ENCODE results near the gene TIMP3.
A peak's percentile ranks its signal among the peaks of the same experiment; 100 is the strongest.
"Not testable (repeated sequence)": the region's sequence is repeated elsewhere in the genome, so short reads cannot be mapped to it uniquely, and the experiment has no call there.

The TIMP3 gene

GRCh38 chr22:32801537-32802236 is at the start of gene TIMP3:
TIMP3 (plus strand) TSS chr22:32801705; CDS start chr22:32802002, 297 bp downstream.
- DNase-seq, result peak; percentile 91

GRCh38 chr22:32752326-32752725 is 49.2 kb upstream of the TIMP3 start:
- DNase-seq, result no peak

- DNase-seq, result no peak
Measured at GRCh38 chr22:32752816-32753520, 48.5 kb upstream of the TIMP3 start.

- no peak for DNase-seq
Measured at GRCh38 chr22:32753591-32753990, 47.9 kb upstream of the TIMP3 start.

- DNase-seq, result no peak
Measured at GRCh38 chr22:32754413-32755041, 47.0 kb upstream of the TIMP3 start.

- DNase-seq, result not testable (repeated sequence)
Measured at GRCh38 chr22:32757086-32757762, 44.3 kb upstream of the TIMP3 start.

- DNase-seq, result no peak
Measured at GRCh38 chr22:32758866-32759385, 42.6 kb upstream of the TIMP3 start.

GRCh38 chr22:32760396-32760795 is 41.1 kb upstream of the TIMP3 start:
- no peak for DNase-seq

- DNase-seq, result no peak
Measured at GRCh38 chr22:32760815-32761214, 40.7 kb upstream of the TIMP3 start.

GRCh38 chr22:32761251-32761903 is 40.1 kb upstream of the TIMP3 start:
- no peak for DNase-seq

GRCh38 chr22:32764330-32765131 is 37.0 kb upstream of the TIMP3 start:
- DNase-seq, result peak; percentile 20

GRCh38 chr22:32765132-32765618 is 36.3 kb upstream of the TIMP3 start:
- no peak for DNase-seq

- DNase-seq, result no peak
Measured at GRCh38 chr22:32771756-32772155, 29.7 kb upstream of the TIMP3 start.

- no peak for DNase-seq
Measured at GRCh38 chr22:32775957-32776356, 25.5 kb upstream of the TIMP3 start.

GRCh38 chr22:32776397-32776796 is 25.1 kb upstream of the TIMP3 start:
- DNase-seq, result no peak

- no peak for DNase-seq
Measured at GRCh38 chr22:32776802-32777201, 24.7 kb upstream of the TIMP3 start.

- no peak for DNase-seq
Measured at GRCh38 chr22:32777987-32778386, 23.5 kb upstream of the TIMP3 start.

GRCh38 chr22:32780726-32781310 is 20.7 kb upstream of the TIMP3 start:
- DNase-seq, result no peak

- no peak for DNase-seq
Measured at GRCh38 chr22:32781695-32782094, 19.8 kb upstream of the TIMP3 start.

- DNase-seq, result no peak
Measured at GRCh38 chr22:32785321-32786026, 16.0 kb upstream of the TIMP3 start.

- DNase-seq, result no peak
Measured at GRCh38 chr22:32786027-32786418, 15.5 kb upstream of the TIMP3 start.
